ENCODE data around the gene MRPS9.
A peak's percentile ranks its signal among the peaks of the same experiment; 100 is the strongest.

MRPS9 gene

DNA sequence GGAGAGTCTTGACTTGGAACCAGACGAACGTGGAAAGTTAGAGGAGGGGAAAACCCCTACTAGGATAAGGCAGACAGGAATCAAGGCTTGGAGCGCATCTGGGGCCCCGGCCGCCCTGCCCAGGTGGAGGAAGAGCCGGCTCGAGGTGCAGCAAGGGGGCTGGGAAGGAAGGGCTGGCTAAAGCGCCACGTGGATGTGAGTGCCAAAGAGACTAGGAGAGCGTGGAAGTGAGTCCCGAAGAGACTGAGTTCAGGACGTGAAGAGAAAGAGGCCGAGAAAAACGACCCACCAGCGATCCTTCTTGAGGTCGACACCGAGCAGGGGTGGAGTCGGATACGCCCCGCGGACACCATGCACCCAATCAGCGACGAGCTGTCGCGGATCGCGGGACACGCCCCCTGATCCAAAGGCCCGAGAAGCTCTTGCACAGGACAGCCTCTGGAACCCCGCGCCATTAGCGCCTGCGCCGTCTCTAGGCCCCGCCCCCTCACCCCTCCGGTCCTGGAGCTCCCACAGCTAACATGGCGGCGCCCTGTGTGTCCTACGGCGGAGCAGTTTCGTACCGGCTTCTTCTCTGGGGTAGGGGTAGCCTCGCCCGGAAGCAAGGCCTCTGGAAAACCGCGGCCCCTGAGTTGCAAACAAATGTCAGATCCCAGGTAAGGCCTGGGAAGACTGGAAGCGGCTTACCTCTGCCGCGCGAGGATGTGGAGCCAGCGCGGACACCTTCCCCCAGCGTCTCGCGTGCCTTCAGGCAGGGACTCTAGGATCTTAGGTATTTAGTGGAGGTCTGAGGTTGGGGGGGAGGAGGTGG, at the start of gene MRPS9:
MRPS9 (plus strand) TSS at position 498 of the 811 bp plus-strand sequence; CDS start at position 522, 24 bp downstream.
- peak; percentile 95 for DNase-seq

DNA sequence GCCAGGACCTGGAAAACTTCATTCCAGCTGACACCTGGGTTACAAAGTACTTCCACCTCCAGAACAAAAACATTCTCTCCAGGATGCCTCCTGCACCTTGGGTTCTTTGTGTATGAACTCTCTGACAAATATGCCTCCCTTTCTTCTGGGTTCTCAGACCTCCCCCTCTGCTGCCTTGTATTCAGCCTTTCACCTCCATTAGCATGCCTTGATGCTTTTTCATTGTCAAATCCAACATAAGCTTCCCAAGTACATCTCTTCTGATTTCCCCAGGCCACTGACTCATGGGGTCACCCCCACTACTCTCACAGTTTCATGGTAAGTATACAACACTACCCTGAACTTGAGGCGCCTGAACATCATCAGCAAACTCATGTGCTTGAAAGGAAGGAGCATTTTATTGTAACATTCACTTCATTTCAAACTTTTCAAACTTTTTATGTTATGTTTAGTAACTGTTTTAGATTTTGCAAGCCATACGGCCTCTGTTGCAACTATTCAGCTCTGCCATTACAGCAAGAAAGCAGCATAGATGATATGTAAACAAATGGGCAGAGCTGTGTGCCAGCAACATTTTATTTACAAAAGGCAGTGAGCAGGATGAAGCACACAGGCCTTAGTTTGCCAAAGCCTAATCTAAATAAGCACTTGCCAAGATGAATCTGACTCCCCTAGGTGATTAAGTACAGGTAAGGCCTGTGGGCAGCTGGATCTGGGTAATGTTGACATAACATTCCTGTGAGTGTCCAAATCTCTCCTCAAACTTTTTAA, 32.5 kb upstream of the MRPS9 start:
- peak; percentile 12 for DNase-seq

DNA sequence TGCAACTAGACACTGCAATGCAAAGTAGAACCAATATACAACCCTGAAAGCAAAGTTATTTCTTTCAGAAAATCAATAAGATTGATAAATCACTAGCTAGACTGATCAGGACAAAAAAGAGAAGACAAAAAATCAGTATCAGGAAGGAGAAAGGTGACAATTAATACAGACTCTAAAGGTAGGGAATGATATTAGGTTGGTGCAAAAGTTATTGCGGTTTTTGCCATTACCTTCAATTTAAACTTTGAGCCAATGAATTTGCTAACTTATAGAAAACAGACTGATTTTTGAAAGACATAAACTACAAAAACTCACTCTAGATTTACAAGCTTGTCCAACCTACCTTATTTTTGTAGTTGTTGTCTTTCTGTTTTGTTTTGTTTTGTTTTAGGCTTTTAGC, 30.5 kb upstream of the MRPS9 start:
- DNase-seq = no peak

DNA sequence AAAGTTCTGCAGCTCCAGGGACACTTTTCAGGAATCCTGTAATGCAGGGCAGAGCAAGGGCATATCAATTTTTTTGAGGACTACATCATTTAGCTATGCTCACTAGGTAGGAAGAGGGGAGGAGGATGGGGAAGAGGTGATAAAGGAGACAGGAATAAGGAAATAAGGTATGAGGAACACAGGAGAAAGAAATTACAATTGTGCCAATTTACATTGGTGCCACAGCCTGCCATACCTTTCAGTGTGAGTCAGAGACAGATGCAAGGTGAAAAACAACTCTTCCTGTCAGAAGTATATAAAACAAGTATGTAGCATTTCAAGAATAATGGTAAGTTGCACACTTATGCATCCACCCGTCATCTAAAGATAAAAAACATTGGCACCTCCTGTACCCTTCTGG, 5.4 kb upstream of the MRPS9 start:
- no peak for DNase-seq

DNA sequence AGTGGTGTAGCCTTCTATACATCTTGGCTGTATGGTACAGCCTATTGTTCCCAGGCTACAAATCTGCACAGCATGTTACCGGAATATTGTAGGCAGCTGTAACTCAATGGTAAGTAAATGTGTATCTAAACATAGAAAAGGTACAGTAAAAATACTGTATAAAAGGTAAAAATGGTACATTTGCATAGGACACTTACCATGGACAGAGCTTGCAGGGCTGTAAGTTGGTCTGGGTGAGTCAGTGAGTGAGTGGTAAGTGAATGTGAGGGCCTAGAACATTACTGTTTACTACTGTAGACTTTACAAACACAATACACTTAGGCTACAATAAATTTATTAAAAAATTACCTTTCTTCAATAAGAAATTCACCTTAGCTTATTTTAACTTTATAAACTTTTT, 3.7 kb upstream of the MRPS9 start:
- no peak for DNase-seq

DNA sequence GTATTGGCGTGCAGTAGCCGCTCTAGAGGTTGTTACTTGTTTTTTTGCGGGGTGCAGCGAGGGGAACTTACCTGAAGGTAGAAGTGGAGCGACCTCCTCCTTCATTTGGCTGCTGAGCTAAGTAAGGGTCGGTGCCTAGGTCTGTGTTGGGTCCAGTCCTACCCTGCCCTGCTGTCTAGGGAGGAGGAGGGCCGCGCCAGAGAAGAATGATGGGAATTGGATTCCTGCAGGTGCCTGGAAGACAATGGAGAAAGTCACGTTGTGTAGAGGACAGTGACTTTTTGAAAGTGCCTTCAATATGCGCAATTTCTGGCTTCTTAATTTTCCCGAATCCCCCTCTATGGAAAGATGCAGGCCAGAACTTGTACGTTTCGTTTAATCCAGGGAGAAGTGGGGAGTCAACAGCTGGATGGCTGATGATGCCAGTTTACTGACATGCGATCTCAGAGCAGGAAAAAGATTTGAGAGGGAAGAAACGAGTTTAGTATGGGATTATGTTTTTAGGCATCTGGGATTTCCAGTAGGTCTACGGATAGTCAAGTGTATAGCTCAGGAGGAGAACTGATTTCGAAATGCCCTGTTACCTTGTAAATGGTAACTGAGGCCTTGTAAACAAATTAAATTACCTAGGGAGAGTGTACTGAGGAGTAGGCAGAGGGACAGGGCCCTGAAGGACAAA, 653 bp downstream of the MRPS9 start:
- no peak for DNase-seq

DNA sequence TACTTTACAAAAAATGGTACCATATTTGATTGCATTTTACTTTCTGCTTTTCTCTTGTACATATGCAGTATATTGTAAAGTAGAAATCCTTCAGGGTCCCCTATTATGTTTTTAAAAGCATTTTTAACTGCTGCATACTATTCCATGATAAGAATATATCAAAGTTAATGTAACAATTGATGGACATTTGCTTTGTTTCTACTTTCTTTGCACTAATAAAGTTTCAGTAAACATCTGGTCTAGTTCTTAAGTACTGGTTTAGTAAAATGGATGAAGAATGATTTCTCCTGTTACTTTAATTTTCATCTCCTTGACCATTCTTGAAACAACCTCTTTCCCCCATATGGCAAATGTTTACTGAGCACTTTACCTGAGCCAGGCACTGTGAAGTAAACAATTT, 1.7 kb downstream of the MRPS9 start:
- DNase-seq = no peak

DNA sequence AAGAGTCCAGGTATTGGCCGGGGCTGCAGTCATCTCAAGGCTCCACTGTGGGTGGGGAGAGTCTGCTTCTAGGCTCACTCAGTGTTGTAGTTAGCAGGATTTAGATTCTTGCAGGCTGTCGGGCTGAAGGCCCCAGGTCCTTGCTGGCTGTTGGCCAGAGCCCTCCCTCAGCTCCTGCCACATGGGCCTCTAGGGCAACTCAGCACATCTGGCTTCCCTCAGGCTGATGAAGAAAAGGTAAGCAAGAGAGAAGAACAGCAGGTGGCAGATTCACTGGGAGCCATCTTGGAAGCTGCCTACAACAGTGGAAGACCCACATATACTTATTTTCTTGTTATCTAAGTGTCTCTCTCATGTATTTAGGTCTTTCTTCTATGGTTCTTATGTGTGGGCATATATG, 4.3 kb downstream of the MRPS9 start:
- DNase-seq = no peak

DNA sequence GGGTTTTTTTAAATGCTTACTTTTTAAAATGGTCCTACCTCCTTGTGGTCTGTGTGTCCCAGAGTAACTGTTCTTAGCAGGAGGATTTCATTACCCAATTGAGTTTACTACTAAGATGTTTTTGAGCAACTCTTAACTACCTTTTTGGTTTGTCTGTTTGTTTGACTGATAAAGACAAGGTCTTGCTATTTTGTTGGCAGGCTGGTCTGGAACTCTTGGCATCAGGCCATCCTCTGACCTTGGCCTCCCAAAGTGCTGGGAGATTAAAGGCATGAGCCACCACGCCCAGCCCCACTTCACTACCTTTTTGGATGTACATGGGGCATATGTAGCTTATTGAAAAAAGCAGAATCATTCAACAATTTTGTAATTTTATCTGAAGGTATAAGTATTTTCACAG, 14.9 kb downstream of the MRPS9 start:
- no peak for DNase-seq

DNA sequence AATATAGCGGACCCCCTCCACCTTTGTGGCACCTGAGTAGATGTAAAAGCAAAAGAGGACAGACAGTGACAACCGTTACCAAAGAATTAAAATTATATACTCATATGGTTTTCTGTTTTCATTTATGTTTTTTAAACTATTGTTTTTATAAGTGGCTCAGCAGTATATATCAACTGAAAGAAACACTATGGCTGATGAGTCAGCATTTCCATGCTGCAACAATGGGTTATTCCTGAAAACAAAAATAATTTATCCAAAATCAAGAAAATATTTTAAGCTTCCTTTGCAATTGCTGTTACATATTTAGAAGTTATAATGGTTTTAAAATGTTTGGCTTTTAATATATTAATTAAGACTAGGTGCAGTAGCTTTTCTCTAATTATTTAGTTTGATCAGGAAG, 17.7 kb downstream of the MRPS9 start:
- no peak for DNase-seq

DNA sequence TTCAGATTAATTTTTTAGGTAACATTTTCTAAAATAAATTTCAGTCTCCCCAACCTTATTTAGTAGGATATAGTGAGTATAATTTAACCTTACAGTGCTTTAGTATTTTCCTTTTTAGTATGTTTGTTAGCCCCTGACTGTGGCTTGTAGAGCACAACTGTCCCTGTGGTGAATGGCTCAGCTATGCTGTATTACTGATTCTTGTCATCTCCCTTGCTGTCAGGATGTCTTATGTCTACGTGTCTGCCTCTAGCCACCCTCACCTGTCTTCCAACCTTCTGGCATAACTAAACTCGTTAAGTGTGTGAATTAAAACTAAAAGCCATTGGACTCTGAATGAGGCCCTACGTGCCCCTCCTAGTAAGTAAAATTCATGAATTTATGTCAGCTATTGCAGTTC, 18.4 kb downstream of the MRPS9 start:
- no peak for DNase-seq

DNA sequence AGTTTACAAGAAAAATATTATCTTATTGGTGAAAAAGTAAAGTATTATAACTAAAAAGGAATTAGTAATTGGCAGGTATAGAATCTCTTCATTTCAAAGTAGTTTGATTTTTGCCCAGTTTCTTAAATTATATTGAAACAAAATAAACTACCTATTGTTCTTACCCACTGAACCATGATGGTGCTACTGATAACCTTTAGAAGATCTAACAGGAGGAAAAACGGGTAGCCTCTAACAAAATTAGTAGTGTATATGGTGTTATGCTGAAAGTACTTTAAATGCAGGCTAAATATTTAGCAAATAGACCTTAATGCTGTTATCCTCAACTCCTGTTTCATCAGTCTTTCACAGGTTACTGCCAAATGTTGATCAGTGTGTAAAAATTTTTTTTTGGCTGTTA, 19.1 kb downstream of the MRPS9 start:
- no peak for DNase-seq

DNA sequence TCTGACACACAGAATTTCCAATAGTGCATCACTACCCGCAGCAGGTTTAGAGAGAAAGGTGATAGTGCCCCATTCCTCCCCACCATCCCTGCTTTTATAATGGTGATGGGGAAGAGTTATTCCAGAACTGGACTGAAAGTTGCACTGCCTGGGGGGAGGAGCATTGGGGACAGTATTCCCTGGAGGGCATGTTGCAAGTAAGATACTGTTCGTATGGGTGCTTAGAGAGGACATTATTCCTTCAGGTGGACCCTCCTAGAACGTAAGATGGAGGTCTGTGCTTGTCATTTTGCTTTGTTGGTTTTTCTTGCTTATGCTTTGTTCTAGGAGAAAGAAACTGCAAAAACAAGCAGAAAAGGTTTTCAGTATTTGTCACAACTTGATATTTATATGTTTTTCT, 23.7 kb downstream of the MRPS9 start:
- no peak for DNase-seq

DNA sequence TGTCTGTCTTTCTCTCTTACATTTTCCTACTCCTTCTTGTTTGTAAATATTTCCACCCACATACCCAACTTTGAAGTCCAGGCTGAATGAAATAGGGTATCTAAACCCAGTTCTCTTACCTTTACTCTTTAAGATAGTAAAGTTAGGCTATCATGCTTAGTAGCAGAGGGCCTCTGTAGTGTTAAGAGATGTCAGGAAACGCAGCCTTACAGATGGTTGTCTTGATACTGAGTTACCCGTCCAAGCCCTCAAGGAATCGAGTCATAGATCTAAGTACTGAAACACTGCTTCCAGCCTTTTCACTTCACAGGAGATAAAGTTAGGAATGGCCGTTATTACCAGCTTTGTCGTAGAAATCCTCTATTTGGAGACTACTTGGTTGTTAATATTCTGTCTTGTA, 24.3 kb downstream of the MRPS9 start:
- no peak for DNase-seq

DNA sequence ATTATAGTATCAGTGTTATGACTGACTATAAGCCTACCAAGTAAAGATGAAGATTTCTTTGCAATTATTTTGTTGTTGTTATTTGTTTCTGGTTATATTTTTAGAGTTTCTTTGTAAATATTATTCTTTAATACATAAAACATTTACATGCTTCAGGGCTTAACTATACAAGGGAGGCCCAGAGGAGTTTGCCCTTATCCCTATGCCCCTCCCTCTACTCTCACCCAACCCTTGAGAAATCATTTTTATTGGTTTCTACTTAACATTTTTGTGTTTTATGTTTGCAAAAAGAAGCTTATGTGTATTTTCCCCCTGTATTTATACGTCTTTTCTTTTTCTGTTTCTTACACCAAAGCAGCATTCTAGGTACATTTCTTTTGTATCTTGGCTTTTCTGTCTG, 30.5 kb downstream of the MRPS9 start:
- DNase-seq = no peak

DNA sequence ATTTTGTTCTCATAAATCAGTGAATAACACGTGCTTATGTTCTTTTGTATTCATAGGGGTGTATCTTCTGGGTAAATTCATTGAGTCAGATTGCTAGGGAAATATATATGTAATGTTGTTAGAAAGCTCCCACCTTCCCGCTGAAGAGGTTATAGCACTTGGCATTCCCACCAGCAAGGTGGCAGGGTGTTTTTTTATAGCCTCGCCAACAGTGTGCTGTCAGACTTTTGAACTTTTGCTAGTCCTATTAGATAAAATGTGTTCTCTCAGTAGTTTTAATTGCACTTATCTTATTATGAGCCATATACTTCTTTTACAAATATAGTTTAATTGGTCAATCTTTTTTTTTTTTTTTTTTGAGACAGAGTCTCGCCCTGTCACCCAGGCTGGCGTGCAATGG, 31.0 kb downstream of the MRPS9 start:
- no peak for DNase-seq

DNA sequence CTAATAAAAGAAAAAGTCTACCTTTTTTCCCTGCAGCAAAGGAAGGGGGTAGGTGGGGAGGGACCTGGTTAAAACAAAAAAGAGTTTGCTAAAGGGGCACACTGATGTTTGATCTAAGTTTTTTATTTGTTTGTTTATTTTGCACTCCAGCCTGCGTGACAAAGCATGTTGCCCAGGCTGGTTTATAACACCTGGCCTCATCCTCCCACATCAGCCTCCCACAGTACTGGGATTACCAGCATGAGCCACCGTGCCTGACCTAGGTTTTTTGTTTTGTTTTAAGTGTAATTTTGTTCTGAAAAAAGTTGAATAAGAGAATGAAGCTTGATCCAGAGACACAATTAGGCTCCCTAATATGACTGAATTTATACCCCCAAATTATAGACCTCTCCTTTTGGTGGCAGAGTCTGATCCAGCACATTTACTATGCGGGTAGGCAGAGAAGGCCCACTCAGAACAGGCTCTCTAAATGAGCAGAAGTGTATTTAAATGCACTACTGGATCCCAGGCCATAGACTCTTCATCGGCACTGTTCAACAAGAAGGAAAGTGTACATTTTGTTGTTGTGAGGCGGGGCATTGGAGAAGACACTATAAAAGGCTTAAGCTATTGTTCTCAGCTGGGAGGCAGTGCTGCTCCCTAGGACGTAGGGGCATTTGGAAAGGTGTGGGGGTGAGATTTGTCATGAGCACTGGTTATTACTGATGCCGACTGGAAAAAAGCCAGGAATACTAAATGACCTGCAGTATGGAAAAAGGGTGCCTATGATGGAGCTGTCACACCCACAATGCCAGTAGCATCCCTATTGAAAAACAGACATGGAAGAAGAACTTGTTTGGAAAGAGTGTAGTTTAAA, 32.4 kb downstream of the MRPS9 start:
- DNase-seq = peak; percentile 11

DNA sequence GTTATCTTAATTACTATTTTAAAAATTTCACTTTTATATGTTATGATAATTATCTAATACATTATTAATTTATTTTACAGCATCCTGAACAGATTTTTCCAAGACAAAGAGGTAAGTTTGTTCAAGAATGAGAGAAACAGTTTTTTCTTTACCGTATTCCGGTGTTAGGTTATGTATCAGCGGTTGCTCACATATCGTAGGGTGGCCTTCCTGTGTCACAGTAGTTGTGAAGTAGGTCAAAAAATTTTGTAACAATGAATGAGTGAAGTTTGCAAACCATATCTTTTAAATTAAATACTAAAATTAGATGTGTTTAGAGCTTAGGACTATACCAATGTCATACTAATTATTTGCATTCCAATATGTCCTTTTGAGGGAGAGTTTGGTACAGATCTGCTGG, 33.5 kb downstream of the MRPS9 start:
- no peak for DNase-seq

DNA sequence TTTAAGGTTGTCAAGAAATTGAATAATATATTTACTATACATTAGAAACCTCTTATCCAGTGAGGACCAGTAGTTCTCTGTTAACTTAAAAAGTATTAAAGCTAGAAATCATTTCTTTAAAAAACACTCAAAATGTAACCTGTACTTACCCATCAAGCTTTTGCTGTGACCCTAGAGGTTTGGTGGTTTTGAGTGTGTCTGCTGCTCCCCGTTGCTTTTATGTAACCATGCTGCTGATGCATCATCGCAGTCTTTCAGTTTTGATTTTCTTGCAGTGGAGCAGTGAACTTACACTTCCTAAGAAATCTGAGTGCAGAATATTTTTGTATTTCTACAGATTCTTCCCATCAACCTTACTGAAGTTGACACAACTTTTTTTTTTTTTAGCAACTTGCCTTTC, 34.2 kb downstream of the MRPS9 start:
- no peak for DNase-seq

DNA sequence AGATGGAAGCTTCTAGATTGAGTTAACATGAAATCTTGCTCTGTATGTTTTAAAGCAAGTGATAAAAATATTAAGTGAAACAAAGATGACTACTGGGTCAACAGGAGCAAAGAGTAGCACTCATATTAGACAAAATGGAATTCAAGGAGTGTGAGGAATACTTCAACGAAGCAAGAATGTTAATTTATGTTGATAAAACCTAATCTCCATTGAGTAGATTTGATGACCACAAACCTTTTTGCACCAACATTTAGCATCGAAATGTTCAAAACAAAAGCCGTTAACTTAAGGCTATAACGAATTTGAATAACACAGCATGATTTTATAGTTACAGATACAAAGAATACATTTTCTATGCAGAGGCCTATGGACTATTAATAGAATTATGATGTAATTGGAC, 35.7 kb downstream of the MRPS9 start:
- DNase-seq = no peak

DNA sequence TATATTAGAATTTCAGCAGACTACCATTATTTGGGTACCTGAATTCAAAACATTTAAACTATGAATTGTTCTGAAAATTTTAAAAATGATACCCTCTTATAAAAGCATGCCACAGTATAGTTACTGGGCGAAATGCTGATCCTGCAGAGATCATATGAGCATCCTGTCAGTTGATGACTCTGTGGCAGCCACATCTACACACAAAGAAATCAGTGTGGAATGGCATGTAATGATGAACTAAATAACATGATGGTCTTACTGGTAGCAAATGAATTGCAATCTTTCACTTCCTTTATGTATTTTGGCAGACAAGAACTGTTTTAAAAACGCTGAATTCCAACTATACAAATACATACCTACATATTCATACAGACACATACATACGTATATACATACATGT, 38.3 kb downstream of the MRPS9 start:
- DNase-seq = no peak

DNA sequence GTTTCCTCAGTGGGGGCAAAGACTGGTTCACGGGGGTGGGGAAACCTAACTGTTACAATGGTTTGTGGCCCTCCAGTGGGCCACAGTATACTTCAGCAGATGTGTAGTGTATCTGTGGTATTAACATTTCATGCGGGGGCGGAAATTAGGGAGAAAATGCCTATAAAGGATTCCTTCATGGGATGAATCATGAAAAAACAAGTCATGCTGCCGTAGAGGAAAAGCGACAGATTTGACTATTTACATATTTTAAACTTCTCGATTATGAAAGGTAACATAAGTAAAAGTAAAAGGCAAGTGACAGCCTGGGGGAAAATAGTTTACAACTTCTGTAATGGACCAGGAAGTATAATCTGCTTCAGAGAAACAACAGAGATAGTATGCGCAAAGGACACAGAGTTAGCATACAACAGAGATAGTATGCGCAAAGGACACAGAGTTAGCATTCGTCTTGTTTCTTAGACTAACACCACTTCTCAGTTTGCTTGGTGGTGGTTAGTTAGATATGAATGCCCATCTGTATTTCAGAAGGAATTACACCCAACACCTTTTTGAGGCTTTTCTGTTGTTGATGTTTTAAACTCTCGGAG, 41.1 kb downstream of the MRPS9 start:
- DNase-seq = no peak

DNA sequence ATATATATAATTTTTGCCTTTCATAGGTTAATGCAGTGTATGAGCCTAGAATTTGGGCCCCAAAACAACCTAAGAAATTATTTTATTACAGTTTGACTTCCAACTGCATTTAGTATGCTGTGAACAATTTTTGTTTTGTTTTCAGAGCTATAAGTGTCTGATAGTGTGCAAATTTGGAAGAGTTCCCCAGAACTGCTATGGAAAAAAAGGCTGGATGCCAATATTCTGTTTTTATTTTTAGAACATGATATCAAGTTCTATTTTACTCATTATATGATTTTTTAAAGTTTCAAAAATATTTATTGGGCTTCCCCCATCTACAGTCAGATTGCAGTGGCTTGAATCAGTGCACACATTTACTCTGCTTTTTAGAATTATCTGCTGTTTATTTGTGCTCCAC, 42.6 kb downstream of the MRPS9 start:
- no peak for DNase-seq

Measured in NCI-H510A (cell line).